HT1080 (cell line): ENCODE measurements around the gene TCF25. TPM values are rescaled to one million over a fixed set of nuclear protein-coding genes. Genes with fewer than 3 reads are reported as not detected.

Source experiments
- total RNA-seq: library from RNA; depleted of rRNA; stranded (reverse); fragments of >200 nt; shearing (Covaris generic); gene quantifications from 2 replicates; pipeline ENCODE4 v1.2.3, GENCODE V29; 2014; rRNA removed

The TCF25 gene
- total RNA-seq, 1 experiment from 2014 or later: 106 TPM

Other genes with a start within 250 kb of the TCF25 start
- gene CHMP1A, start 215.9 kb upstream of the TCF25 start, total RNA-seq: 107 and 120 TPM in 2 replicates
- 5.4 and 5.6 TPM in 2 replicates for gene SPATA33, start 215.8 kb upstream of the TCF25 start, total RNA-seq
- gene CDK10, start 186.9 kb upstream of the TCF25 start, total RNA-seq: 39.2 and 44.5 TPM in 2 replicates
- gene SPATA2L, start 171.9 kb upstream of the TCF25 start, total RNA-seq: 14.4 and 15.1 TPM in 2 replicates
- 13.4 and 16.0 TPM in 2 replicates for gene VPS9D1, start 152.7 kb upstream of the TCF25 start, total RNA-seq
- 14.8 and 17.6 TPM in 2 replicates for gene ZNF276, start 152.1 kb upstream of the TCF25 start, total RNA-seq
- gene FANCA, start 56.9 kb upstream of the TCF25 start, total RNA-seq: 45.4 and 60.1 TPM in 2 replicates
- gene SPIRE2, start 45.1 kb upstream of the TCF25 start, total RNA-seq: 1.0 and 2.1 TPM in 2 replicates
- 2.5 and 3.5 TPM in 2 replicates for gene MC1R, start 45.3 kb downstream of the TCF25 start, total RNA-seq
- 426 and 456 TPM in 2 replicates for gene TUBB3, start 49.8 kb downstream of the TCF25 start, total RNA-seq
- gene DEF8, start 75.2 kb downstream of the TCF25 start, total RNA-seq: 76.6 and 88.1 TPM in 2 replicates
- 4.1 and 8.2 TPM in 2 replicates for gene DBNDD1, start 145.9 kb downstream of the TCF25 start, total RNA-seq
- not detected in 2 replicates for gene PRDM7, start 203.7 kb downstream of the TCF25 start, total RNA-seq